Esophagus squamous epithelium (tissue), 5 donors: ENCODE results near the gene ABHD5. TPM values are rescaled to one million over a fixed set of nuclear protein-coding genes. Genes with fewer than 3 reads are reported as not detected.

Experiments used
- DNase-seq: peaks from one replicate; lab custom pipeline; 2025; lab: John Stamatoyannopoulos, UW
- H3K27ac ChIP-seq, 4 donors: fragments of 200-600 bp; sonication (generic); one replicate each; pipeline ENCODE4 v1.5.1; 2016 to 2019; ENCODE audit warnings: mild to moderate bottlenecking in 1 of 4
- H3K27me3 ChIP-seq, 4 donors: fragments of 200-600 bp; sonication (generic); 1 replicate in 3 of 4; 2 replicates in 1 of 4; pipeline versions ENCODE4 v1.5.1 to v1.6.0; 2017 to 2021; ENCODE audit warnings: antibody characterized with exemption in 1 of 4
- H3K36me3 ChIP-seq, 3 donors: fragments of 200-600 bp; sonication (generic); one replicate each; pipeline ENCODE4 v1.5.1; 2016 to 2019
- H3K4me1 ChIP-seq, 3 donors: fragments of 200-600 bp; sonication (generic); one replicate each; pipeline ENCODE4 v1.5.1; 2017 to 2019
- H3K4me3 ChIP-seq, 4 donors: fragments of 200-600 bp; sonication (generic); 1 replicate in 3 of 4; 2 replicates in 1 of 4; pipeline ENCODE4 v1.5.1; 2016 to 2019; ENCODE audit warnings: mild to moderate bottlenecking in 2 of 4, moderate library complexity in 1 of 4
- H3K9me3 ChIP-seq, 3 donors: fragments of 200-600 bp; sonication (generic); one replicate each; pipeline ENCODE4 v1.5.1; 2016 to 2019
- POLR2A ChIP-seq, 4 donors: fragments of 450-650 bp; IDR thresholded peaks; one replicate each; pipeline ENCODE4 v1.6.1; 2017; ENCODE audit warnings: antibody characterized with exemption in 4 of 4, mild to moderate bottlenecking in 4 of 4, moderate library complexity in 3 of 4
- WGBS, 2 donors: methylation state at CpG; one replicate each; pipeline ENCODE4 v1.1.5; 2018; 5-methylcytosine and 5-hydroxymethylcytosine counted together
- intact Hi-C: fragments of 100-400 bp; cut with DNase I; formaldehyde crosslinking; loops from one replicate; pipeline ENCODE4 v1.15.0; 2022
- total RNA-seq, 4 donors: library from RNA; depleted of rRNA; stranded (reverse); fragments of >200 nt; gene quantifications; one replicate each; pipeline ENCODE4 v1.1.0, GENCODE V29; 2016
- TF ChIP-seq, protein P1 (sequence below), 6 experiments: fragments of 450-650 bp in 4 of 6; fragments of 200-600 bp in 2 of 6; sonication (generic) in 2 of 6; IDR thresholded peaks; one replicate each; pipeline ENCODE4 v1.5.1; 2016 to 2019; ENCODE audit warnings: antibody characterized with exemption in 6 of 6, mild to moderate bottlenecking in 4 of 6, moderate library complexity in 4 of 6
- donor health status: DM: yes; HTN: yes; CAD: no.

ABHD5 gene
- total RNA-seq, 4 donors from 2014 or later, result 28.3 to 38.1 (median 36.0) TPM

DNA sequence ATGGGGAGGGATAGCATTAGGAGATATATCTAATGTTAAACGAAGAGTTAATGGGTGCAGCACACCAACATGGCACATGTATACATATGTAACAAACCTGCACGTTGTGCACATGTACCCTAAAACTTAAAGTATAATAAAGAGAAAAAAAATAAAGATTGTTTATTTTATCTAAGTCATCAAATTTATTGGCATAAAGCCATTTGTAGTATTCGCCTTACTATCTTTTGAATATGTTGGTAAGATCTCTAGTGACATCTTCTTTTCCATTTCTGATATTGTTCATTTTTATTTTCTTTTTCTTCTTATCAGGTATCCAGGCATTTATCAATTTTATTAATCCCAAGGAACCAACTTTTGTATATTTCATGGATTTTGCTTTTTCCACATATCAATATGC, 5.8 kb upstream of the ABHD5 start:
- H3K36me3 ChIP-seq, result no peaks in the 10 kb centered on the region
- no peak overlapping the region for H3K4me3 ChIP-seq
- H3K4me1 ChIP-seq, result peaks cover 0 to 10% (median 0%) of the 10 kb centered on the region in 3 donors
- H3K9me3 ChIP-seq, result no peaks in the 10 kb centered on the region
- DNase-seq, result no peak
- intact Hi-C loops, result no loop called here
- H3K27me3 ChIP-seq, result no peaks in the 10 kb centered on the region
- no peak for TF ChIP-seq POLR2A (IDR thresholded peaks at IDR 0.05)
- TF ChIP-seq, protein P1, sequence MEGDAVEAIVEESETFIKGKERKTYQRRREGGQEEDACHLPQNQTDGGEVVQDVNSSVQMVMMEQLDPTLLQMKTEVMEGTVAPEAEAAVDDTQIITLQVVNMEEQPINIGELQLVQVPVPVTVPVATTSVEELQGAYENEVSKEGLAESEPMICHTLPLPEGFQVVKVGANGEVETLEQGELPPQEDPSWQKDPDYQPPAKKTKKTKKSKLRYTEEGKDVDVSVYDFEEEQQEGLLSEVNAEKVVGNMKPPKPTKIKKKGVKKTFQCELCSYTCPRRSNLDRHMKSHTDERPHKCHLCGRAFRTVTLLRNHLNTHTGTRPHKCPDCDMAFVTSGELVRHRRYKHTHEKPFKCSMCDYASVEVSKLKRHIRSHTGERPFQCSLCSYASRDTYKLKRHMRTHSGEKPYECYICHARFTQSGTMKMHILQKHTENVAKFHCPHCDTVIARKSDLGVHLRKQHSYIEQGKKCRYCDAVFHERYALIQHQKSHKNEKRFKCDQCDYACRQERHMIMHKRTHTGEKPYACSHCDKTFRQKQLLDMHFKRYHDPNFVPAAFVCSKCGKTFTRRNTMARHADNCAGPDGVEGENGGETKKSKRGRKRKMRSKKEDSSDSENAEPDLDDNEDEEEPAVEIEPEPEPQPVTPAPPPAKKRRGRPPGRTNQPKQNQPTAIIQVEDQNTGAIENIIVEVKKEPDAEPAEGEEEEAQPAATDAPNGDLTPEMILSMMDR (IDR thresholded peaks at IDR 0.05), result no peak
- 86 to 88% methylated on average over 3 of the region's 3 CpGs for WGBS, 2 donors
- no peak overlapping the region for H3K27ac ChIP-seq

DNA sequence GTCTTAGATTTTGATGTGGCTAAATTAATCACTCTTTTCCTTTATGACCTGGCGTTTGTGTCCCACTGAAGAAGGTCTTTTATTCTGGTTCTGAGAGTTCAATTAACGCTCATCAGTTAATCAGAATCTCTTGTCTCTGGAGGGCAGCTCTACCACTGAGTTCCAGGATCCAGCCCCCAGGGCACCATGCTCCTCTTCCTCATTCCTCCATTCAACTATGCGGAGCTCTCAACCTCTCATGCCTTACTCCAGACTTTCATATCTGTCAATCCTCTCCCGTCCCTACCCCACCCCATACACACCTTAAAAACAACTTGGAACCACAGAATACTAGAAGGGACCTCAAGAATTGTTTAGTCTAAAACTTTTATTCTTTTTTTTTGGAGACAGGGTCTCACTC, 4.8 kb upstream of the ABHD5 start:
- 75 to 83% methylated on average over 4 of the region's 4 CpGs for WGBS, 2 donors
- no peaks in the 10 kb centered on the region for H3K9me3 ChIP-seq
- H3K27ac ChIP-seq, result no peak overlapping the region
- intact Hi-C loops, result no loop called here
- no peak for TF ChIP-seq POLR2A (IDR thresholded peaks at IDR 0.05)
- TF ChIP-seq, protein P1 (IDR thresholded peaks at IDR 0.05), result no peak
- H3K27me3 ChIP-seq, result no peaks in the 10 kb centered on the region
- no peak overlapping the region for H3K4me3 ChIP-seq
- DNase-seq, result no peak
- H3K36me3 ChIP-seq, result no peaks in the 10 kb centered on the region
- peaks cover 0 to 16% (median 0%) of the 10 kb centered on the region in 3 donors for H3K4me1 ChIP-seq

DNA sequence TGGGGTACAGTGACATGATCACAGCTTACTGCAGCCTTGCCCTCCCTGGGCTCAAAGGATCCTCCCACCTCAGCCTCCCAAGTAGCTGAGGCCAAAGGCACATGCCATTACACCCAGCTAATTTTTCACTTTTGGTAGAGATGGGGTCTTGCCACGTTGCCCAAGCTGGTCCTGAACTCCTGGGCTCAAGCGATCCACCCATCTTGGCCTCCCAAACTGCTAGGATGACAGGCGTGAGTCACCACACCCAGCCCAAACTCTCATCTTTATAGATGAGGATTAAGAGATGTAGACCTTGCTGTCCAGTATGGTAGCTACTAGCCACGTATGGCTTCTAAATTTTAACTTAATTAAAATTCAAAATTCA, 4.4 kb upstream of the ABHD5 start:
- Histone ChIP-seq H3K4me1 (peaks cover 0 to 16% (median 0%) of the 10 kb centered on the region in 3 donors), H3K27me3 (no peaks in the 10 kb centered on the region), H3K4me3 (no peak overlapping the region), H3K36me3 (no peaks in the 10 kb centered on the region), H3K27ac (no peak overlapping the region), H3K9me3 (no peaks in the 10 kb centered on the region)
- TF ChIP-seq POLR2A (IDR thresholded peaks at IDR 0.05), result no peak
- TF ChIP-seq, protein P1 (IDR thresholded peaks at IDR 0.05), result no peak
- 87 to 95% methylated on average over 4 of the region's 4 CpGs for WGBS, 2 donors
- intact Hi-C loops, result no loop called here
- no peak for DNase-seq

DNA sequence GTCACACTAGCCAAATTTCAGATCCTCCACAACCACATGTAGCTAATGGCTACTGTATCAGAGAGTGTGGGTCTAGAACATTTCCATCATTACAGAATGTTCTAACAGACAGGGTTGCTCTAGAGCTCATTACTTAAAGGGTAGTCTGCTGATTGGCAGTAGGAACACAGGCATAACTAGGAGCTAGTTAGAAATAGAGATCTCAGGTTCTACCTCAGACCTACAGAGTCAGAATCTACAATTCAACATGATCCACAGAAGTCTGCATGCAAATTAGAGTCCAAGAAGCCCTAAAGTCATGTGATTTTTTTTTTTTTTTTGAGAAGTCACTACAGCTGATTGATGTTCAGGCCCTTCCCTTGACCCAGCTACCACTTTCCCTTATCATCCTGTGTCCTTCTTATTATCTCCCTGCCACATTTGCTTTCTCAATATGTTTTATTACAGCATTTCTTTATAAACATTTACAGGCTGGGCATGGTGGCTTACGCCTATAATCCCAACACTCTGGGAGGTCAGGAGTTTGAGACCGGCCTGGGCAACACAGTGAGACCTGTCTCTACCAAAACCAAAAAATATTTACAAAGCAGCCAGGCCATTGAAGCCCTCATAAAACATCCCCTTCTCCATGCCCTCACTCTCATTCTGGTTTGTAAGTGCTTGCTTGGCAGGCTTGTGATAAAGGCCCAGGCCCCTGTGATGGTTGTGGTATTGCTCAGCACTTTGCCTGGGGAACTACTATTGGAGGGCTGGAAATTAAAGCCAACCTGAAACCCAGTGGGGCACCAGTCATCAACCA, 3.8 kb upstream of the ABHD5 start:
- Histone ChIP-seq H3K27ac (no peak overlapping the region), H3K36me3 (no peaks in the 10 kb centered on the region), H3K27me3 (no peaks in the 10 kb centered on the region), H3K4me3 (no peak overlapping the region), H3K9me3 (no peaks in the 10 kb centered on the region), H3K4me1 (peaks cover 0 to 20% (median 0%) of the 10 kb centered on the region in 3 donors)
- TF ChIP-seq POLR2A (IDR thresholded peaks at IDR 0.05), result no peak
- TF ChIP-seq, protein P1 (IDR thresholded peaks at IDR 0.05), result no peak
- intact Hi-C loops, result no loop called here
- DNase-seq, result no peak
- WGBS, 2 donors, result 90 to 100% methylated on average over 2 of the region's 2 CpGs

DNA sequence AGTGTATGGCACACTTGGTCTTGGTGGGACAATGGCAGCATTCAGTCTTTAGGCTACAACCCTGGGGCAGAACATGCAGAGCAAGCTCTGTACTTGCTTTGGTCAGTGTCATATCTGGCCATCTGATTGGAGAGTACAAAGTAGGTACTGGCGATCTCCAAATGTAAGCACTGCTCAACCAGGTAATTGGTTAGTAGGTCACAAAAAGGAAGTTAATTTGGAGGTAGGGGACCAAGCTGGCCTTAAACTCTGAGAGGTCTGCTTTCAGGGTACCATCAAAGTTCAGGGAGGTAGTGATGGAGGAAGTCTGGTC, 3.3 kb upstream of the ABHD5 start:
- no peak overlapping the region for H3K4me3 ChIP-seq
- DNase-seq, result no peak
- no peaks in the 10 kb centered on the region for H3K9me3 ChIP-seq
- no peaks in the 10 kb centered on the region for H3K36me3 ChIP-seq
- WGBS, 2 donors, result 80 to 91% methylated on average over 1 of the region's 1 CpG
- H3K4me1 ChIP-seq, result peaks cover 0 to 26% (median 3%) of the 10 kb centered on the region in 3 donors
- intact Hi-C loops, result no loop called here
- no peak for TF ChIP-seq POLR2A (IDR thresholded peaks at IDR 0.05)
- TF ChIP-seq, protein P1 (IDR thresholded peaks at IDR 0.05), result no peak
- no peaks in the 10 kb centered on the region for H3K27me3 ChIP-seq
- H3K27ac ChIP-seq, result no peak overlapping the region
